A673 (cell line): ENCODE measurements around the gene FXYD4. TPM values are rescaled to one million over a fixed set of nuclear protein-coding genes. Genes with fewer than 3 reads are reported as not detected.

Experiments
- BruUV-seq: library from RNA; stranded (reverse); fragments of 400-500 nt; replicated peaks from 2 replicates; lab custom pipeline; 2021; lab: Mats Ljungman, UMichigan
- CTCF ChIA-PET: fragments of 300-600 bp; sonication (Branson Sonifier 250); formaldehyde crosslinking; loops from one replicate; lab custom pipeline; 2022; ENCODE audit warnings: antibody characterized with exemption; lab: Charles Lee
- POLR2A ChIA-PET: fragments of 300-600 bp; sonication (Branson Sonifier 250); formaldehyde crosslinking; loops from one replicate; lab custom pipeline; 2022; ENCODE audit warnings: antibody characterized with exemption; ENCODE audit not compliant: low non-redundant PET; lab: Charles Lee
- DNase-seq: peaks from one replicate; pipeline ENCODE4 v3.0.0-alpha.2; 2015; ENCODE audit warnings: low spot score
- H3K27ac ChIP-seq: fragments of 200-600 bp; sonication (generic); 2 replicates; pipeline ENCODE4 v1.5.1; 2016; ENCODE audit warnings: mixed run types, low read depth, mild to moderate bottlenecking, mixed read lengths, antibody characterized with exemption, low read length; ENCODE audit not compliant: poor library complexity, severe bottlenecking
- H3K27me3 ChIP-seq: fragments of 200-600 bp; sonication (generic); replicated peaks from 2 replicates; pipeline ENCODE4 v1.6.1; 2017; ENCODE audit warnings: mixed run types, low read depth, mild to moderate bottlenecking, mixed read lengths, antibody characterized with exemption, low read length; ENCODE audit not compliant: insufficient read depth, poor library complexity
- H3K36me3 ChIP-seq: fragments of 200-600 bp; sonication (generic); 2 replicates; pipeline ENCODE4 v1.6.1; 2016; ENCODE audit warnings: mixed run types, mild to moderate bottlenecking, mixed read lengths, antibody characterized with exemption, low read length; ENCODE audit not compliant: insufficient read depth, poor library complexity, severe bottlenecking
- H3K4me1 ChIP-seq: fragments of 200-600 bp; sonication (generic); 2 replicates; pipeline ENCODE4 v1.6.1; 2017; ENCODE audit warnings: mixed run types, mild to moderate bottlenecking, mixed read lengths, antibody characterized with exemption, low read length; ENCODE audit not compliant: insufficient read depth, poor library complexity, severe bottlenecking
- H3K4me3 ChIP-seq: fragments of 200-600 bp; sonication (generic); 2 replicates; pipeline ENCODE4 v1.5.1; 2016; ENCODE audit warnings: low read depth, mixed run types, mild to moderate bottlenecking, mixed read lengths, low read length; ENCODE audit not compliant: poor library complexity, severe bottlenecking
- H3K9me3 ChIP-seq: fragments of 200-600 bp; sonication (generic); 2 replicates; pipeline ENCODE4 v1.6.1; 2016; ENCODE audit warnings: mixed run types, low read depth, mild to moderate bottlenecking, mixed read lengths, antibody characterized with exemption, low read length; ENCODE audit not compliant: poor library complexity, severe bottlenecking
- CTCF ChIP-seq: fragments of 300-800, 200-600 bp; sonication (generic); conservative IDR thresholded peaks from 2 replicates; pipeline ENCODE4 v1.5.1; 2017; ENCODE audit warnings: low read depth, mild to moderate bottlenecking, antibody characterized with exemption, low read length, moderate library complexity, mixed read lengths
- EZH2 ChIP-seq: fragments of 200-600 bp; sonication (generic); IDR thresholded peaks from 2 replicates; pipeline ENCODE4 v1.6.1; 2017; ENCODE audit warnings: borderline replicate concordance, low read depth, mild to moderate bottlenecking, mixed read lengths, antibody characterized with exemption, low read length; ENCODE audit not compliant: poor library complexity, severe bottlenecking
- intact Hi-C: fragments of 100-400 bp; cut with micrococcal nuclease; formaldehyde crosslinking; loops from one replicate; pipeline ENCODE4 v1.10.0; 2022; ENCODE audit not compliant: unreplicated experiment
- total RNA-seq: library from RNA; stranded (reverse); gene quantifications from 2 replicates; pipeline ENCODE4 v1.2.3, GENCODE V29; 2021

The FXYD4 gene
- total RNA-seq, 1 experiment from 2014 or later = not detected

GRCh38 chr10:43348511-43349312 lies 22.7 kb upstream of the FXYD4 start:
- intact Hi-C loops = loop anchor here (1.0 to 10.0 kb wide), 3 partner anchors 55 to 481 kb away; no protein-coding TSS in a partner anchor
- DNase-seq = peak; percentile 86
- peaks cover 2% of the 10 kb centered on the region for H3K4me1 ChIP-seq
- ChIA-PET CTCF (interaction anchor here (0.5 kb wide), 1 partner anchor 480 kb away, joined by 7 read pairs; no protein-coding TSS in a partner anchor), POLR2A (no interaction called here)
- TF ChIP-seq EZH2 (no peak), CTCF (peak; percentile 98)
- H3K27me3 ChIP-seq = no peaks in the 10 kb centered on the region
- H3K9me3 ChIP-seq = no peaks in the 10 kb centered on the region
- H3K4me3 ChIP-seq = no peak overlapping the region
- H3K36me3 ChIP-seq = no peaks in the 10 kb centered on the region
- BruUV-seq = no TSS peak
- H3K27ac ChIP-seq = no peak overlapping the region

GRCh38 chr10:43350156-43350555 lies 21.3 kb upstream of the FXYD4 start:
- CTCF ChIA-PET = no interaction called here
- intact Hi-C loops = no loop called here
- H3K9me3 ChIP-seq = no peaks in the 10 kb centered on the region

GRCh38 chr10:43350686-43351085 lies 20.8 kb upstream of the FXYD4 start:
- POLR2A ChIA-PET = no interaction called here
- BruUV-seq = no TSS peak
- CTCF ChIA-PET = no interaction called here

More at GRCh38 chr10:43350156-43350555, 21.3 kb upstream of the FXYD4 start:
- Histone ChIP-seq H3K4me1 (peaks cover 12% of the 10 kb centered on the region), H3K4me3 (no peak overlapping the region), H3K27me3 (no peaks in the 10 kb centered on the region), H3K36me3 (no peaks in the 10 kb centered on the region), H3K27ac (no peak overlapping the region)
- DNase-seq = no peak
- POLR2A ChIA-PET = no interaction called here
- TF ChIP-seq EZH2 (no peak), CTCF (no peak)
- BruUV-seq = no TSS peak

More at GRCh38 chr10:43350686-43351085, 20.8 kb upstream of the FXYD4 start:
- Histone ChIP-seq H3K9me3 (no peaks in the 10 kb centered on the region), H3K4me1 (peaks cover 12% of the 10 kb centered on the region), H3K27me3 (no peaks in the 10 kb centered on the region), H3K27ac (no peak overlapping the region), H3K36me3 (no peaks in the 10 kb centered on the region), H3K4me3 (no peak overlapping the region)
- TF ChIP-seq EZH2 (no peak), CTCF (no peak)
- no peak for DNase-seq
- intact Hi-C loops = no loop called here
